GM19023 (cell line): ENCODE data around the gene TOPBP1.
"Not testable (repeated sequence)": the region's sequence is repeated elsewhere in the genome, so short reads cannot be mapped to it uniquely, and the experiment has no call there.

Source experiments
- ATAC-seq: cut with Tn5 transposase; IDR thresholded peaks from one replicate; pipeline ENCODE4 v1.9.1; 2021; ENCODE audit warnings: mild to moderate bottlenecking, moderate library complexity; ENCODE audit not compliant: unreplicated experiment

Gene TOPBP1

DNA sequence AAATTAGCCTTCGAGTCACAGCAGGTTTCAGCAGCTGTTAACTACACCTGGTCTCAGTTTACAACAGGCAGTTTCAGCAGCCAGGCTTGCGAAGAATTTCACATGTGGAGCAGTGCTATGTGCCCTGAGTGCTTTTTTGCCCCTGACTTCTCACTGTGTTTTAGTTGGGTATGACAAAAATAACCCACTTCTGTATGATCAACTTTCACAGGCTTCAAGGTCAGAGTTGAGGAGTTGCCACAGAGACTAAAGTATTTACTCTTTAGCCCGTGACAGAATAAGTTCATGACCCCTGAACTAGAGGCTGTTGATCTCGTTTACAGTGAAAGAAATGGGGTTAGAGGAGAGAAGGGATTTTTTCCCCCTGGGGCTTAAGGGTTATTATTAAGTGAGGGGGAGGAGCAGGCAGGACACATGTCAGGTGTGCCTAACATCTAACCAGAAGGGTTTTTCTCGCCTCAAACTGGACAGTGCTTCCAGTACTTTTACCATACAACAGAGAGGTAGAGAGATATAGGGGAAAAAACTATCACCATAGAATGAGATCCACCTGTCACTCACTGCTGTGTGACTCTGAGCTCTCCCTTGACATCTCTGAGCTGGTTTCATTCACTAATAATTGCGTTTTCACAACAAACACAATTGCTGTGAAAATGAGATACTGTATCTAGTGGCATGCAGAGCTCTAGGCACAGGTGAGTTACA, 14.0 kb upstream of the TOPBP1 start:
- no peak for ATAC-seq

DNA sequence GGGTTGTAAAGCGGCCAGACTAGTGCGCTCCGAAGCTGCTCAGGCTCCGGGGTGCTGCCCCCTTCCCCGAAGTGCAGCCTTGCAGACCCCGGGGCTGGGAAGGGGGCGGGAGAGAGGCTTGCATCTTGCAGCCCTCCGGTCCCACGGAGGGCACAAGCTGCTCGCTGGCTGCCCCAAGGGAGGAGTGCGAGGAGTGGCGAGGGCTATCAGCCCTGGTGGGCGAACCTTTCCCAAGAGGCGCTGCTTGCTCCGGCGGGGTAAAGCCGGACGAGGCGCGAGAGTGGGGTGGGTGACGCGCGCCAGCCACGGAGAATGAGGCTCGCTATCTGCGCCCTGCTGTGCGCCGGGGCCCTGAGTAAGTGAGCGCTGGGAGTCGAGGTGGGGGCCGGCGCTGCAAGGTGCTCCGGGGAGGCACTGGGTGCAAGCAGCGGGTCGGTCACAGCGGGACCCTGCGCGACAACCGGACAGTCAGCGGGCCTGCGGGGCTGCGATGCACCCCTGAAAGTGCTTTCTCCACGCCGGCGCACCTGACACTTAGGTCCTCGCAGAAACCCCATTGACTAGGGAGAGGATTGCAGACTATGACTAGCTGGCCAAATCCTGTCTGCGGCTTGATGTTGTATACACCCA, 12.7 kb upstream of the TOPBP1 start:
- no peak for ATAC-seq

DNA sequence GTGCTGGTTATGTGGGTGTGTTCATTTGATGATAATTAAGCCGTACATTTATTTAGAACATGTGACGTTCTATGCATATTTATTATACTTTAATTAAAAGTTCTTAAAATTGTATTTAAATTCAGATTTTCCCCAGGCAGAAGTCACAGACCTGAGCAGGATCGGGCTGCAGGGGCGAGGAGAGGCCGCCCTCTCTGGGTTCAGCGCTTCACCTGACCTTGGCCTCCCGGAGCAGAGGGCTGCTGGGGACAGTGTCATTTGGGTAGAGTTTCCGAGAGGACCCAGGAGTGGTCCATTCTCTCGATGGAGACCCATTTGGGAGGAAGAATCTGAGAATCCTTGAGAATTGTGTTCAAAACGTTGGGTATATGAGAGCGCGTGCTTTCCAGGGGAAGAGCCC, 12.0 kb upstream of the TOPBP1 start:
- no peak for ATAC-seq

- no peak for ATAC-seq
These were observed 10.7 kb upstream of the TOPBP1 start for GRCh38 chr3:133672461-133672860.

DNA sequence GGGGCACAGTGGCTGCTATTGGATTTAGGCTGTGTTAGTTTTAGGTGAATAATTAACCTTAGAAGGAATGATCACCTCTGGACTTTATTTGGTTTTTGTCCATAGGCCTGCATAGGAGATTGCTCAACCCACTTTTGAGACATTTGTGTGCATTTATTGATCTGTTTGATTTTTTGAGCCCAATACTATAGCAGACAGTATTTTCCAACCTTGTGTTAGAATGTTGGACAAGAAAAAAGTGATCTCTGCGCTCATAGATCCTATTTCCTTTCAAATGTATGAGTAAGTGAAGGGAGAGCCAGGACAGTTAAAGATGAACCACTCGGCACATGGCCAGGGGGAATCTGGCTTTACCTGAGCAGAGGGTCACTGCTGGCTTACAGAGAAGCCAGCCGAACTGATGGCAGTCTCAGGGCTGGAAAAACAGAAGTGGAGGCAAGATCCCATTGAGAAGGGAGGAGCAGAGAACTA, 8.8 kb upstream of the TOPBP1 start:
- ATAC-seq, result no peak

DNA sequence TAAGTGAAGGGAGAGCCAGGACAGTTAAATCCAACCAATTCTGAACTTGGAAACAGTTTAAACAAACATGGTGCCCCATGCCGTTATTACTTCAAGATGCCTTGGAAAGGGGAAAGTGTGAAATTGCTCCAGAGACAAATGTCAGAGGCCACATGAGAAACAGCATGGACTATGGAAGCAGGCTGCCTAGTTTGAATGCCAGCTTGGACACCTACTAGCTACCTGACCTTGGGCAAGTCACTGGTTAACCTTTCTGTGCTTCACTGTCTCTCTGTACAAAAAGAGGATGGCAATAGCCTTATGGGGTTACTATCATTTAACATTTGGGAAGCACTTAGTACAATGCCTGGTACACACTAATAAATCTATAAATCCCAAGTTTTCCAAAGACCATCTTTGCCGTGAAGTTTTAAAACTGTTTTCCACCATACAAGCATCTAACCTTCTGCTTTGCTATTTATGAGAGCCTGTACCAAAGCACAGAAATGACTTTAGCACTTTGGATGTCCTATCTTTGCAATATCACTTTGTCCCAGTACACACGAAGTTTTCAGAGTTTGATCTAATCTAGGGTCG, 8.3 kb upstream of the TOPBP1 start:
- no peak for ATAC-seq

DNA sequence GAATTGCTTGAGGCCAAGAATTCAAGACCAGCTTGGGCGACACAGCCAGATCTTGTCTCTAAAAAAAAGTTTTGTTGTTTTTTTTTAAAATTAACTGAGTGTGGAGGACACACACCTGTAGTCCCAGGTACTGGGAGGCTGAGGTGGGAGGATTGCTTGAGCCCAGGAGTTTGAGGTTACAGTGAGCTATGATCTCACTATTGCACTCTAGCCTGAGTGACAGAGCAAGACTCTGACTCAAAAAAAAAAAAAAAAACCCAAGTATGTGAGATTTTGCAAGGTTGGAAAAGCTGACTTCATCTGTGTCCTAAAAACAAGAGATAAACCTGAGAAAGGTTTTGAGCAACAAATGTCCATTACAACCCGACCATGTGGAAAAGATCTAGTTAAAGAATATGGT, 5.4 kb upstream of the TOPBP1 start:
- ATAC-seq, result no peak

DNA sequence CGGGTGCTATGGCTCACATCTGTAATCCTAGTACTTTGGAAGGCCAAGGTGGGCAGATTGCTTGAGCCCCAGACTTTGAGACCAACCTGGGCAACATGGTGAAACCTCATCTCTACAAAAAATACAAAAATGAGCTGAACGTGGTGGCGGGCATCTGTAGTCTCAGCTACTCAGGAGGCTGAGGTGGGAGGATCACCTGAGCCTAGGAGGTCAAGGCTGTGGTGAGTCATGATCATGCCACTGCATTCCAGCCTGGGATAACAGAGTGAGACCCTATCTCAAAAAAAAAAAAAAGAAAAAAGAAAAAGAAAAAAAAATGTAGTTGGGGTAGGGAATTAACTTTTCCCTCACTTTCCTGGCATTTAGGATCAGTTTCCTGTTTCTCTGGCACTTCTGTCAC, 3.4 kb upstream of the TOPBP1 start:
- ATAC-seq, result not testable (repeated sequence)

DNA sequence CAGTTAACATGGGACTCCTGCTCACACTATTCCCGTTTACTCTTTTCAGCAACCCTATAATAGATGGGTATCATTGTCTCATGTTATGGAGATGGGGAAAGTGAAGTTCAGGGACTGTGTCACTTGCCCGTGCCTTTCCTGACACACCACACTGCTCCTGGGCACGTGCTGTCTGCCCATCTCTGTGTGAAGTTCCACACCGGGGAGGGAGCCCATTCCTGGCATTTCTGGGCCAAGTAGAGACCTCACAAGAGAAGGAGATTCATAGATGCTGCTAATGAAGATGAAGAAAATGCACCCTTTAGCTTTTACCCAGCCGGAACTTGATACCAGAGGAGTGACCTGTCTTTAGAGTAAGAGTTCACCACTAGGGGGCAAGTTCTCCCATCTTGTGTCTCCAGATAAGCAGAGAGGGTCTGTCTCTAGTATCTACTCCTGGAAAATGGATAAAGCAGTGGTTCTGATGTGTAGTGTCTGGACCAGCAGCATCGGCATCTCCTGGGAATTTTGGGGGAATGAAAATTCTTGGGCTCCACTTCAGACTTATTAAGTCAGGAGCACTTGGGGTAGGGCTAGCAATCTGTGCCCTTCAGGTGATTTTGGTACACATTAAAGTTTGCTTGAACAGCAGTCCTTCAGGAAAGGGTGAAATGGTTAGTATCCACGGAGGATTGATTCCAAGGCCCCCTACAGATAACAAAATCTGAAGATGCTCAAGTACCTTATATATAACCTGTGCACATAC, 2.0 kb upstream of the TOPBP1 start:
- ATAC-seq, result peak; percentile 47

DNA sequence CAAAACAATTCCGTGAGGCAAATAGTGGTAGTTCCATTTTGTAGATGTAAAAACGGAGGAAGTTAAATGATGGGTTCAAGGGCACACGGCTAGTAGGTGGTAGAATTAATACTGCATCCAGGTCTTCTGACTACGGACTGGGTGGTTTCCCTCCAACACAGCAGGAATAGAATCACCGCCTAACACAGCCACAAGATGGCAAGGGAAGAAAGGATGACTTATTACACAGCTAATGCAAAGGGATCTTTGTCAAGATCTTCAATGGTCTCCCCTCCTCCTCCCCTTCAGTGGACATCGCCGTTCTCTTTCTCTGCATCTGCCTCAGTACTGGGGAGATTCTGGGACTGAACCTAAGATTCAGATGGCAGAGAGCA, 524 bp upstream of the TOPBP1 start:
- peak; percentile 45 for ATAC-seq

DNA sequence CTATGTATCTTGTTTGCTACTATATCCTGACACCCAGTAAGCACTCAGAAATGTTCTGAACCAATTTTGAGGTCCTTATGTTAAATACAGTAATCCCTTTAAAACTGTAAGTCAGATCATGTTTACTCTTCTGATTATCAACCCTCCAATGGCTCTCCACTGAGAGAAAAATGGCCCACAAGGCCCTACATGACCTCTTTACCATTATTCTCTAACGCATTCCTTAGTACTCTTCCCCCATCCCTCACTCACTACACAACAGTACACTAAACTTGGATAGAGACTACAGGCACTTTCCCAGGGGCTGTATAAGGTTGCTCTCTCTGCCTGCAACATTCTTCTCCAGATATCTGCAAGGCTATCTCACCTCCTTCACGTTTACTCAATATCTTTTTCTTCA, 1.9 kb downstream of the TOPBP1 start:
- ATAC-seq, result no peak

- ATAC-seq, result no peak
These were observed 5.8 kb downstream of the TOPBP1 start for GRCh38 chr3:133655731-133656515.

GRCh38 chr3:133649486-133650068, 12.2 kb downstream of the TOPBP1 start:
- no peak for ATAC-seq

- ATAC-seq, result no peak
These were observed 17.0 kb downstream of the TOPBP1 start for GRCh38 chr3:133644768-133645167.

- no peak for ATAC-seq
These were observed 18.1 kb downstream of the TOPBP1 start for GRCh38 chr3:133643611-133644010.

DNA sequence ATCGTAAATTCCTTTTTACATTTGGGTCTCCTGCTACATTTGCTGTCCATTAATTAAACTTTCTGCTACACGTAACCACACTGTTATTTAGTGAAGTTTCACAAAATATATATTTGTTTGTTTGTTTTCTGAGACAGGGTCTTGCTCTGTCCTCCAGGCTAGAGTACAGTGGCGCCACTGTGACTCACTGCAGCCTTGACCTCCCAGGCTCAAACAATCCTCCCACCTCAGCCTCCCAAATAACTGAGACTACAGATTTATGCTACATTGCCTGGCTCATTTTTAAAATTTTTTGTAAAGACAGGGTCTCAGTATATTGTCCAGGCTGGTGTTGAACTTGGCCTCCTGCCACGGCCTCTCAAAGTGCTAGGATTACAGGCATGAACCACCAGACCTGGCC, 20.5 kb downstream of the TOPBP1 start:
- no peak for ATAC-seq

GRCh38 chr3:133633439-133633838, 28.3 kb downstream of the TOPBP1 start:
- ATAC-seq, result no peak

GRCh38 chr3:133629146-133629545, 32.6 kb downstream of the TOPBP1 start:
- ATAC-seq, result no peak

DNA sequence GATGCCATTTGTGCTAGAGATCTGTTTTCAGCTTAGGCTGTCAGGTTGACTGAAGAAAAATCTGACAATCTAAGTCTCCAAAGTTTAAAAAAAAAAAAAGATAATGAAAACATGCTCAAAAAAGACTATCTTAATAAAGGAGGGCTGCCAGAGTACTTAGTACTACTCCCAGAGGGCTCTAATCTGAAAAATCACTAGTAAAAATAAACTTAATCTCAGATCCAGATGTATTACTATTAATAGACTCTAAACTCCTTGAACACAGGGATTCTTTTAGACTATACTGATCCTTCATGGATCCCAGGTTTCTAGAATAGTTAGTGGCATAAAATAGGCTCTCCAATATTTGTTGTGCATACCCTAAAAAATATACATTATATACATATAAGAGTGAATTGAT, 34.0 kb downstream of the TOPBP1 start:
- no peak for ATAC-seq

- peak; percentile 99 for ATAC-seq
These were observed 41.5 kb downstream of the TOPBP1 start for GRCh38 chr3:133620066-133620784.
